ENCODE data around the gene SERPINC1. TPM values are rescaled to one million over a fixed set of nuclear protein-coding genes. Genes with fewer than 3 reads are reported as not detected.

SERPINC1 gene
- total and polyA plus RNA-seq, 9 of the 15 experiments (the other 6 are each of a cell fraction or from before 2014, with no cell fraction given): 0.07 to 1.2 (median 0.50) TPM

DNA sequence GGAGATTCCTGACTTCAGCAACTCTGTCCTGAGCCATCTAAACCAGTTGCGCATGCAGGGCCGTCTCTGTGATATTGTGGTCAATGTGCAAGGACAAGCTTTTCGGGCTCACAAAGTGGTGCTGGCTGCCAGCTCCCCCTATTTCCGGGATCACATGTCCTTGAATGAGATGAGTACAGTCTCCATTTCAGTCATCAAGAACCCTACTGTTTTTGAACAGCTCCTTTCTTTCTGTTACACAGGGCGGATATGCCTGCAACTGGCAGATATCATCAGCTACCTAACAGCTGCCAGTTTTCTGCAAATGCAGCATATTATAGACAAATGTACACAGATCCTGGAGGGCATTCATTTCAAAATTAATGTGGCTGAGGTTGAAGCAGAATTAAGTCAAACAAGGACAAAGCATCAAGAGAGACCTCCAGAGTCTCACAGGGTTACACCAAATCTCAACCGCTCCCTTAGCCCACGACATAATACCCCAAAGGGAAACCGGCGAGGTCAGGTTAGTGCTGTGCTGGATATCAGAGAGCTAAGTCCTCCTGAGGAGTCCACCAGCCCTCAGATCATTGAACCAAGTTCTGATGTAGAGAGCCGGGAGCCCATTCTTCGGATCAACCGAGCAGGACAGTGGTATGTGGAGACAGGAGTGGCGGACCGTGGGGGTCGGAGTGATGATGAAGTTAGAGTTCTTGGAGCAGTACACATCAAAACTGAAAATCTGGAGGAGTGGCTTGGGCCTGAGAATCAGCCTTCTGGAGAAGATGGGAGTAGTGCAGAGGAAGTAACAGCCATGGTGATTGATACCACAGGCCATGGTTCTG is 46.7 kb downstream of the SERPINC1 start (continued):
- TF ChIP-seq CGGBP1 (CRISPR knock-in tag; IDR thresholded peaks at IDR 0.05) (no peak), RBFOX2 (IDR thresholded peaks at IDR 0.05; ENCODE audit: low read depth, low read length) (no peak), FOS (IDR thresholded peaks at IDR 0.05; ENCODE audit: extremely low read depth, insufficient read length) (no peak), TARDBP (IDR thresholded peaks at IDR 0.05) (no peak), NFRKB (IDR thresholded peaks at IDR 0.05; ENCODE audit: low read depth) (peak; percentile 30), REST (IDR thresholded peaks at IDR 0.05; ENCODE audit: borderline replicate concordance) (0 out of 2 replicates have a peak, but pooled peaks have one; percentile 10), REST (CRISPR knock-in tag; IDR thresholded peaks at IDR 0.05; ENCODE audit: low read depth) (0 out of 2 replicates have a peak, but pooled peaks have one; percentile 44), MAFG (tag; conservative IDR thresholded peaks at IDR 0.05) (peak; percentile 86), SIX5 (IDR thresholded peaks at IDR 0.05; ENCODE audit: borderline replicate concordance in 1 of 2, insufficient read depth in 1 of 2, low read depth in 1 of 2, low read length in 2 of 2) (no peak), ZNF780A (CRISPR knock-in tag; IDR thresholded peaks at IDR 0.05) (no peak), TSC22D4 (tag; IDR thresholded peaks at IDR 0.05) (no peak), ZNF764 (CRISPR knock-in tag; IDR thresholded peaks at IDR 0.05; ENCODE audit: low read depth) (no peak), NFE2 (IDR thresholded peaks at IDR 0.05; ENCODE audit: low read depth) (no peak)
- TF ChIP-seq, protein P1, sequence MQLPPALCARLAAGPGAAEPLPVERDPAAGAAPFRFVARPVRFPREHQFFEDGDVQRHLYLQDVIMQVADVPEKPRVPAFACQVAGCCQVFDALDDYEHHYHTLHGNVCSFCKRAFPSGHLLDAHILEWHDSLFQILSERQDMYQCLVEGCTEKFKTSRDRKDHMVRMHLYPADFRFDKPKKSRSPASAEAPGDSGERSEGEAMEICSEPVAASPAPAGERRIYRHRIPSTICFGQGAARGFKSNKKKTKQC (CRISPR knock-in tag; IDR thresholded peaks at IDR 0.05): no peak
- TF ChIP-seq, protein P2, sequence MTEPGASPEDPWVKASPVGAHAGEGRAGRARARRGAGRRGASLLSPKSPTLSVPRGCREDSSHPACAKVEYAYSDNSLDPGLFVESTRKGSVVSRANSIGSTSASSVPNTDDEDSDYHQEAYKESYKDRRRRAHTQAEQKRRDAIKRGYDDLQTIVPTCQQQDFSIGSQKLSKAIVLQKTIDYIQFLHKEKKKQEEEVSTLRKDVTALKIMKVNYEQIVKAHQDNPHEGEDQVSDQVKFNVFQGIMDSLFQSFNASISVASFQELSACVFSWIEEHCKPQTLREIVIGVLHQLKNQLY (CRISPR knock-in tag; conservative IDR thresholded peaks at IDR 0.05): no peak
- TF ChIP-seq, protein P3, sequence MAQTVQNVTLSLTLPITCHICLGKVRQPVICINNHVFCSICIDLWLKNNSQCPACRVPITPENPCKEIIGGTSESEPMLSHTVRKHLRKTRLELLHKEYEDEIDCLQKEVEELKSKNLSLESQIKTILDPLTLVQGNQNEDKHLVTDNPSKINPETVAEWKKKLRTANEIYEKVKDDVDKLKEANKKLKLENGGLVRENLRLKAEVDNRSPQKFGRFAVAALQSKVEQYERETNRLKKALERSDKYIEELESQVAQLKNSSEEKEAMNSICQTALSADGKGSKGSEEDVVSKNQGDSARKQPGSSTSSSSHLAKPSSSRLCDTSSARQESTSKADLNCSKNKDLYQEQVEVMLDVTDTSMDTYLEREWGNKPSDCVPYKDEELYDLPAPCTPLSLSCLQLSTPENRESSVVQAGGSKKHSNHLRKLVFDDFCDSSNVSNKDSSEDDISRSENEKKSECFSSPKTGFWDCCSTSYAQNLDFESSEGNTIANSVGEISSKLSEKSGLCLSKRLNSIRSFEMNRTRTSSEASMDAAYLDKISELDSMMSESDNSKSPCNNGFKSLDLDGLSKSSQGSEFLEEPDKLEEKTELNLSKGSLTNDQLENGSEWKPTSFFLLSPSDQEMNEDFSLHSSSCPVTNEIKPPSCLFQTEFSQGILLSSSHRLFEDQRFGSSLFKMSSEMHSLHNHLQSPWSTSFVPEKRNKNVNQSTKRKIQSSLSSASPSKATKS (CRISPR knock-in tag; IDR thresholded peaks at IDR 0.05): no peak

Data from K562 (cell line).